ENCODE data around the gene BPGM.
"Not testable (repeated sequence)": the region's sequence is repeated elsewhere in the genome, so short reads cannot be mapped to it uniquely, and the experiment has no call there.

DNA sequence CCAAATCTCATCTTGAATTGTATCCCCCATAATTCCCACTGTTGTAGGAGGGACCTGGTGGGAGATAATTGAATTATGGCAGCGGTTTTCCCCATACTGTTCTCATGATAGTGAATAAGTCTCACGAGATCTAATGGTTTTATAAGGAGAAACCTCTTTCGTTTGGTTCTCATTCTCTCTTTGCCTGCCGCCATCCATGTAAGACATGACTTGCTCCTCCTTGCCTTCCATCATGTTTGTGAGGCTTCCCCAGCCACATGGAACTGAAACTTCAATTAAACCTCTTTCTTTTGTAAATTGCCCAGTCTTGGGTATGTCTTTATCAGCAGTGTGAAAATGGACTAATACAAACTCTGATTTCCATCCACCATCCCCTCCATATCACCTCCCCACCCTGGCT, 4.7 kb upstream of the BPGM start:
- TF ChIP-seq EZH2 (IDR thresholded peaks at IDR 0.05; ENCODE audit: borderline replicate concordance, low read depth, low read length, severe bottlenecking); CTCF (IDR thresholded peaks at IDR 0.05; ENCODE audit: borderline replicate concordance, extremely low read depth, low read length, poor library complexity, severe bottlenecking): not testable (repeated sequence)
